HEK293T (cell line): Measurements from ENCODE around the gene FAM117A.
"Not testable (repeated sequence)": the region's sequence is repeated elsewhere in the genome, so short reads cannot be mapped to it uniquely, and the experiment has no call there.

Source experiments
- CTCF ChIA-PET: fragments of 350-600 bp; formaldehyde crosslinking; extraction: SDS; loops from one replicate; lab custom pipeline; 2021; ENCODE audit warnings: antibody characterized with exemption, inconsistent platforms; lab: Yijun Ruan, JAX
- POLR2A ChIA-PET: fragments of 350-600 bp; formaldehyde crosslinking; extraction: SDS; loops from one replicate; lab custom pipeline; 2020; ENCODE audit warnings: antibody characterized with exemption, inconsistent platforms; lab: Yijun Ruan, JAX
- DNase-seq: peaks from one replicate; pipeline ENCODE4 v3.0.0; 2012; ENCODE audit warnings: mixed read lengths; ENCODE audit errors: extremely low spot score
- ARNT ChIP-seq: fragments of 450-650 bp; IDR thresholded peaks from 2 replicates; pipeline ENCODE4 v1.6.1; 2017; ENCODE audit warnings: mild to moderate bottlenecking
- BHLHE40 ChIP-seq: fragments of 450-650 bp; IDR thresholded peaks from 2 replicates; pipeline ENCODE4 v1.6.1; 2016; ENCODE audit warnings: mild to moderate bottlenecking, moderate library complexity, borderline replicate concordance
- CTBP1 ChIP-seq: fragments of 450-650 bp; IDR thresholded peaks from 2 replicates; pipeline ENCODE4 v1.6.1; 2016; ENCODE audit warnings: borderline replicate concordance
- ELF4 ChIP-seq: fragments of 450-650 bp; IDR thresholded peaks from 2 replicates; pipeline ENCODE4 v1.6.1; 2017; ENCODE audit warnings: antibody characterized with exemption
- FOXA1 ChIP-seq: fragments of 450-650 bp; IDR thresholded peaks from 2 replicates; pipeline ENCODE4 v1.6.1; 2016; ENCODE audit warnings: mild to moderate bottlenecking
- FOXK2 ChIP-seq: fragments of 450-650 bp; IDR thresholded peaks from 2 replicates; pipeline ENCODE4 v1.6.1; 2016; ENCODE audit warnings: mild to moderate bottlenecking
- FOXM1 ChIP-seq: fragments of 450-650 bp; IDR thresholded peaks from 2 replicates; pipeline ENCODE4 v1.6.1; 2017; ENCODE audit warnings: mild to moderate bottlenecking, borderline replicate concordance
- HDGF ChIP-seq: fragments of 450-650 bp; IDR thresholded peaks from 2 replicates; pipeline ENCODE4 v1.6.1; 2017; ENCODE audit warnings: antibody characterized with exemption, borderline replicate concordance
- L3MBTL2 ChIP-seq: fragments of 450-650 bp; conservative IDR thresholded peaks from 2 replicates; pipeline ENCODE4 v1.6.1; 2016; ENCODE audit warnings: mild to moderate bottlenecking
- LEF1 ChIP-seq: fragments of 450-650 bp; IDR thresholded peaks from 2 replicates; pipeline ENCODE4 v1.6.1; 2017; ENCODE audit warnings: mild to moderate bottlenecking, borderline replicate concordance
- NFRKB ChIP-seq: fragments of 450-650 bp; IDR thresholded peaks from 2 replicates; pipeline ENCODE4 v1.6.1; 2016; ENCODE audit warnings: mild to moderate bottlenecking, moderate library complexity
- SP1 ChIP-seq: fragments of 450-650 bp; IDR thresholded peaks from 2 replicates; pipeline ENCODE4 v1.6.1; 2017
- SUZ12 ChIP-seq: fragments of 450-650 bp; IDR thresholded peaks from 2 replicates; pipeline ENCODE4 v1.6.1; 2016; ENCODE audit warnings: mild to moderate bottlenecking
- ZNF384 ChIP-seq: fragments of 450-650 bp; IDR thresholded peaks from 2 replicates; pipeline ENCODE4 v1.6.1; 2016
- TF ChIP-seq, protein P1 (sequence below): fragments of 450-650 bp; IDR thresholded peaks from 2 replicates; pipeline ENCODE4 v1.6.1; 2016

Gene FAM117A

DNA sequence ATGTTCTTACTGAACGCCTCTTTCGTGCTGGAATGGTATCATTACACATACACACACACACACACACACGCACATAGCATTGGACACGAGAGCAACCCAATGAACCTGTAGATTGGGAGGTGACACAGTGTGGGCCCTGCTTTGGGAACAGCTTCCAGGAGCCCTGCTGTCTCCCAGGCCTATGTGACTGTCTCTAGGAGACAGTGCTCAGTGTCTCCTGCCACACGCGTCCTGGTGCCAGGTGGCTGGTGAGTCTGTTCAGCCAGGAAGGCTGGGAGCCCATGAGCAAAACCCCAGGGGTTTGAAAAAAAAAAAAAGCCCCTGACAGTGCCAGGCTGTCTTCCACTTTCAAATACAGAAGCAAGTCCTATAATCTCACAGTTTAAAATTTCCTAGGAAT is 83.6 kb downstream of the FAM117A start:
- CTCF ChIA-PET: interaction anchor here (1.3 kb wide), 1 partner anchor 11 kb away, joined by 5 read pairs; no protein-coding TSS in a partner anchor
- TF ChIP-seq HDGF (no peak), FOXA1 (no peak), NFRKB (no peak), FOXK2 (no peak), ELF4 (no peak), LEF1 (no peak), BHLHE40 (no peak), ZNF384 (no peak), SUZ12 (no peak)
- DNase-seq: no peak
- POLR2A ChIA-PET: interaction anchor here (1.4 kb wide), 1 partner anchor 28 kb away, joined by 3 read pairs; the partner anchor contains the start of gene SLC35B1

DNA sequence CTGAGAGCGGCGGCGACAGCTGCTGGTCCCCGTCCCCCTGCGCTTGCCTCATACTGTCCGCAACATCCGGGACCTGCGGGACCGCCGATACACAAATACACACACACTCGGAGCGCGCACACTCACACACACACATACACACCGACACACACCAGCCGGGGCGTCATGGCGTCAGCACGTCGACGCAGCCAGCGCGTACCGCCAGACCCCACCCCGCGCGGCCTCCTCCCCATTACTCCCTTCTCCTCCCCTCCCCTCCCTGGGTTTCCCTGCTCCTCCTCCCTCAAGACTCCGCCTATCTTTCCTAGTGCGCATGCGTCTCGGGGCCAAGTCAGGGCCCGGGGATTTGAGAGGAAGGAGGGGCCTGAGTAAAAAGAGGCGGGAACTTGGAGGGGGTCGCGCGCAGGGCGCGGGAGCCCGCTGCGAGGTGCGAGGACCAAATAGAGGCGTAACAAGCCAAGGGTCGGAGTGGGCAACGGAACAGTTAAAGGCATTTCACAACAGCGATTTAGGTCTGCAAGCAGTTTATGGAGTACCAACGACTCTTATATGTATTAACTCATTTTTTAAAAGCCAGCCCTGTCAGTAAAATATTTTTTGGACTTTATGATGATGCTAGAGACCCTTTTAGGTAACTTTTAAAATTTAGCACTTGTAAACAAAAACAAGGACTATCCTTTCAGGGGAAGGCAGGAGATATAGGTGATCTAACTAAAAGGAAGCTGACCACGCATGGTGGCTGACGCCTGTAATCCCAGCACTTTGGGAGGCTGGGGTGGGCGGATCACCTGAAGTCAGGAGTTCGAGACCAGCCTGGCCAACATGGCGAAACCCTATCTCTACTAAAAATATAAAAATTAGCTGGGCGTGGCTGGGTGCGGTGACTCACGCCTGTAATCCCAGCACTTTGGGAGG is 85.7 kb downstream of the FAM117A start, which contains the start of gene SPOP:
Gene SPOP, minus strand, starts transcription at position 165 of the 915 bp plus-strand sequence. CDS start 55,287 bp downstream, outside the sequence.
- peak; percentile 24; the same call in 1 of the 2 replicates for TF ChIP-seq CTBP1
- no peak for TF ChIP-seq HDGF
- peak; percentile 100 for TF ChIP-seq L3MBTL2
- no peak for TF ChIP-seq BHLHE40
- no peak for TF ChIP-seq ELF4
- TF ChIP-seq SUZ12: no peak
- TF ChIP-seq FOXM1: no peak; the same call in 1 of the 2 replicates
- TF ChIP-seq, protein P1, sequence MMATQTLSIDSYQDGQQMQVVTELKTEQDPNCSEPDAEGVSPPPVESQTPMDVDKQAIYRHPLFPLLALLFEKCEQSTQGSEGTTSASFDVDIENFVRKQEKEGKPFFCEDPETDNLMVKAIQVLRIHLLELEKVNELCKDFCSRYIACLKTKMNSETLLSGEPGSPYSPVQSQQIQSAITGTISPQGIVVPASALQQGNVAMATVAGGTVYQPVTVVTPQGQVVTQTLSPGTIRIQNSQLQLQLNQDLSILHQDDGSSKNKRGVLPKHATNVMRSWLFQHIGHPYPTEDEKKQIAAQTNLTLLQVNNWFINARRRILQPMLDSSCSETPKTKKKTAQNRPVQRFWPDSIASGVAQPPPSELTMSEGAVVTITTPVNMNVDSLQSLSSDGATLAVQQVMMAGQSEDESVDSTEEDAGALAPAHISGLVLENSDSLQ: peak; percentile 62
- CTCF ChIA-PET: interaction anchor here (0.7 kb wide), 1 partner anchor 168 kb away, joined by 3 read pairs; no protein-coding TSS in a partner anchor
- DNase-seq: peak; percentile 98
- POLR2A ChIA-PET: interaction anchor here (0.9 to 1.5 kb wide), 10 partner anchors 9 to 264 kb away, joined by 3 to 15 read pairs (median 6); partner anchors contain the start of genes PHB1 and SLC35B1

DNA sequence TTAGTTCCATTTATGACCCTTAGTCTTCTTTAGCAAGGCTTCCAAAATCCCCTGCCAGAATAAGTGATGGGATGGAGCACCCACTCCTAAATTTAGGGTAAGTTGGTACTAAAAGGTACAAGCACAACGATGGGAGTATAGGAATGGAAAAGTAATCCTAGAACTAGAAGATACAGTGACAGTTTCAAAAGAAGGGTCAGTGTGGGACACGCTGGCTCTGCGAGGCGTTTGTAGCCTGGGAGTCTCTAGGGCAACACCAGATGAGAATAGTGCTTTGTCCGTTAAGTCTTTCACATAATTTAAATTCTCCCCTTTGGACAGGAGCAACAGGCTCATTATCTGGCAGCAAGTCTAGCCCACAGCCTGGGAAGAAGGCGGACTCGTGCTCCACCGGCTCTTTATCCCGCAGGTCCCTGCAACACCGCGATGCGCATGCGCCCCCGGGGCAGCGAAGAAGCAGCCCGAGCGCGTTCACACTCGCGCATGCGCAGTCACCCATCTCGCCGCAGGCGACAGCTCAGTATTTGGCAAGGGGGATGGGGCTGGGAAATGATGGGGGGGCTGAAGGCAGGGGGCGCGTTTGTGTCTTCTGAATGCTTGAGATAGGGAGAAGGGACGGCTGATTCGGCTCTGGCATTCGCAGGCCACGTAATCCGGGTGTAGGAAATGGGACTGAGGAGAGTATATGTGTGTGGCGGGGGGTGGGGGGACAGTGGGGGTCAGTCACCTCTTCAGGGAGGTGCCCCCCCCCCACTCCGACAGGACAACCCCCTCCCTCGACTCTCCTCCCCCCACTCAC is 86.6 kb downstream of the FAM117A start:
- ChIA-PET CTCF (interaction anchor here (0.7 kb wide), 1 partner anchor 167 kb away, joined by 3 read pairs; no protein-coding TSS in a partner anchor), POLR2A (interaction anchor here (0.6 to 1.4 kb wide), 16 partner anchors 10 to 423 kb away, joined by 3 to 15 read pairs (median 4); partner anchors contain the start of gene SLC35B1)

DNA sequence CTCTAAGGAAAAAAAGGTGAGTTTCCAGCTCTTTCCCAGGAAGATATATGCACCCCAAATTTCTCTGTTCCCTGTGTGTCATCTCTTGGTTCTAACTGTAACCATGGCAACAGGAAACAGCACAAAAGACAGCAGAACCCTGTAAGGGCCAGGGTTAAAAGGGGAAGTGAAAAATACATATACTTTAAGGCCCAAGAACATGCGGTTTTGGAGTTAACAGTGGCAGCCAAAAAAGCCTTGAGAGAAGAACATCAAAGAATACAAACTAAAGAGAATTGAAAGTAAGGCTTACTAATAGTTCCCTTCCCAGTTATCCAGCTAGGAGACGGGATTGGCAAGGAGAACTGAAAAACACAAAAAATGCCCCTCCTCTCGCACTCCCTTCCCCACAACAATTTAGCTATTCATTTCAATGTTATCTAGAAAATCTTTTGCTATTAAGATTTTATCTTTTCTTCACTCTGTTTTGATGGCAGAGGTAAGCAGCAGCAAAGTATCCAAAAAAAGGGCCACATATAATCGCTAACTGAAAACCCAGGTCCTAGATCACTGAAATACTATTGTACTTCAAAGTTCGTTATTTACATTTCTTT is 87.6 kb downstream of the FAM117A start:
- ChIA-PET POLR2A (no interaction called here), CTCF (interaction anchor here (0.6 kb wide), 1 partner anchor 335 kb away, joined by 4 read pairs; no protein-coding TSS in a partner anchor)

More for the DNA sequence above, 86.6 kb downstream of the FAM117A start:
- DNase-seq: peak; percentile 98
- no peak for TF ChIP-seq SP1

DNA sequence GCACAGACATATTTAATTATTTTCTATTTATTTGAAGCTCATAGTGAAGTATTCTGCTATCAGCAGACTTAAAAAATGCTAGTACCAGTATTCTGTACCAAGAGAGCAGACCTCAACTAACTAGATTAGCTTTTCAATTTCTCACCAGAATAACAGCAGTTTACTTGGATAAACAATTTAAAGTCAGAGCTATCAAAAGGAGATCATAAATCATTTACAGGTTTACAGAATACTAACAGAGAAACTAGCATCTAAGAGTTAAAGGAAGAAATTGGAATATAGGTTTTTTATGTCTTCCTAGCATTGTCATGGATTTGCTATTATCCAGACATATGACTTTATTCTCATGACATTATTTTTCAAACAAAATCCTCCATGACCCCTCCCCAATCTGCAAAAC is 89.4 kb downstream of the FAM117A start:
- TF ChIP-seq, protein P1: peak; percentile 62
- TF ChIP-seq LEF1: no peak
- POLR2A ChIA-PET: interaction anchor here (1.0 kb wide), 1 partner anchor 28 kb away, joined by 3 read pairs; no protein-coding TSS in a partner anchor
- no peak for DNase-seq
- CTCF ChIA-PET: interaction anchor here (0.7 kb wide), 1 partner anchor 57 kb away, joined by 3 read pairs; no protein-coding TSS in a partner anchor

More for the DNA sequence above, 87.6 kb downstream of the FAM117A start:
- TF ChIP-seq ZNF384: no peak
- no peak for TF ChIP-seq SP1
- no peak for TF ChIP-seq BHLHE40
- no peak for TF ChIP-seq FOXK2
- DNase-seq: no peak

DNA sequence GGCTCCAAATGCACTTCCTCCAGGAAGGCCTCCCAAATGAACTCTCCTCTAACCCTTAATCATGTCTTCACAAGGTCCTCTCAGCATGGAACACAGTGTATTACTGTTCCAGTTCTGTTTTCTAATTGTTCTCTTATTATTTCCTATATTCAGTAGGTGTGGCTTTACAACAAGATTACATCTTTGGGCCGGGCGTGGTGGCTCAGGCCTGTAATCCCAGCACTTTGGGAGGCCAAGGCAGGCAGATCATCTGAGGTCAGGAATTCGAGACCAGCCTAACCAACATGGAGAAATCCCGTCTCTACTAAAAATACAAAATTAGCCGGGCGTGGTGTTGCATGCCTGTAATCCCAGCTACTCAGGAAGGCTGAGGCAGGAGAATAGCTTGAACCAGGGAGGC is 90.3 kb downstream of the FAM117A start:
- CTCF ChIA-PET, DNase-seq: not testable (repeated sequence)
- POLR2A ChIA-PET: interaction anchor here (1.0 kb wide), 1 partner anchor 27 kb away, joined by 3 read pairs; no protein-coding TSS in a partner anchor

DNA sequence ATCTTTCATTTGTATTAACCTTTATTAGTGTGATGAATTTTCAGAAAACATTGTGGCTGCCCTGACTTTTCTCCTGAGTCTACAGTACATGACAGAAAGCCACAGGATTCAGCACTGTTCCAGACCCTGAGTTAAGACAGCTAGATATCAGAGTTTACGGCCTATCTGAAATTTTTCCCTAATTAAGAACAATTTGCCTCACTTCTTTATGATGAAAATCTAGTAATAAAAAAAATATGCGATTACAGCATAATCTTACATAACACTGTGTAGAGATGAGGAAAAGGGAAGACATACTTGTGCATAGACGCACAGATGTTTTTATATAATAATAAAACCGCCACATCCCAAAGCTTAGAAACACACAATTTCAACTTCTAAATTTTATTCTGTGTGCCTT is 93.3 kb downstream of the FAM117A start:
- TF ChIP-seq SUZ12: no peak
- no peak for TF ChIP-seq BHLHE40
- no peak for TF ChIP-seq ZNF384
- no peak for TF ChIP-seq SP1
- no peak for TF ChIP-seq FOXK2
- TF ChIP-seq L3MBTL2: no peak
- no peak for TF ChIP-seq FOXA1
- TF ChIP-seq ARNT: no peak
- no peak for TF ChIP-seq NFRKB
- CTCF ChIA-PET: no interaction called here
- POLR2A ChIA-PET: no interaction called here
- no peak for DNase-seq
